Measurements from ENCODE around the gene ACAP3.
"Not testable (repeated sequence)": the region's sequence is repeated elsewhere in the genome, so short reads cannot be mapped to it uniquely, and the experiment has no call there.

Gene ACAP3

DNA sequence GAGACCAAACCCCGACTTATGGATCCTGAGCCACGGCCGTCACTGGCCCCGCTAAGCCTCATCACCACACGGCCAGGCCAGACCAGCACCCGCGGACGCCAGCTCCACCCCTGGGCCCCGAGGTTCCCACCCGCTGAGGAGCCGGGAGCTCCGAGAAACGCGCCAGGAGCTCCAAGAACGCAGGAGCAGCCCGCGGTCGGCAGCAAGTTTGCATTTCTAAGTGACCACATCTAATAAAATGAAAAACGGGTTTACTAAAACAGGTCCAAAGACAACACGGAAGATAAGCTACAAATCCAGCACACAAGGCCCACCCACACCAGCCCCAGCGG is 53.1 kb downstream of the ACAP3 start:
- DNase-seq (ENCODE audit: low read depth): no peak
- no peak overlapping the region for H3K4me3 ChIP-seq (ENCODE audit: low read depth, low read length)
- TF ChIP-seq, protein P1, sequence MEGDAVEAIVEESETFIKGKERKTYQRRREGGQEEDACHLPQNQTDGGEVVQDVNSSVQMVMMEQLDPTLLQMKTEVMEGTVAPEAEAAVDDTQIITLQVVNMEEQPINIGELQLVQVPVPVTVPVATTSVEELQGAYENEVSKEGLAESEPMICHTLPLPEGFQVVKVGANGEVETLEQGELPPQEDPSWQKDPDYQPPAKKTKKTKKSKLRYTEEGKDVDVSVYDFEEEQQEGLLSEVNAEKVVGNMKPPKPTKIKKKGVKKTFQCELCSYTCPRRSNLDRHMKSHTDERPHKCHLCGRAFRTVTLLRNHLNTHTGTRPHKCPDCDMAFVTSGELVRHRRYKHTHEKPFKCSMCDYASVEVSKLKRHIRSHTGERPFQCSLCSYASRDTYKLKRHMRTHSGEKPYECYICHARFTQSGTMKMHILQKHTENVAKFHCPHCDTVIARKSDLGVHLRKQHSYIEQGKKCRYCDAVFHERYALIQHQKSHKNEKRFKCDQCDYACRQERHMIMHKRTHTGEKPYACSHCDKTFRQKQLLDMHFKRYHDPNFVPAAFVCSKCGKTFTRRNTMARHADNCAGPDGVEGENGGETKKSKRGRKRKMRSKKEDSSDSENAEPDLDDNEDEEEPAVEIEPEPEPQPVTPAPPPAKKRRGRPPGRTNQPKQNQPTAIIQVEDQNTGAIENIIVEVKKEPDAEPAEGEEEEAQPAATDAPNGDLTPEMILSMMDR (conservative IDR thresholded peaks at IDR 0.05; ENCODE audit: low read depth, low read length): no peak

DNA sequence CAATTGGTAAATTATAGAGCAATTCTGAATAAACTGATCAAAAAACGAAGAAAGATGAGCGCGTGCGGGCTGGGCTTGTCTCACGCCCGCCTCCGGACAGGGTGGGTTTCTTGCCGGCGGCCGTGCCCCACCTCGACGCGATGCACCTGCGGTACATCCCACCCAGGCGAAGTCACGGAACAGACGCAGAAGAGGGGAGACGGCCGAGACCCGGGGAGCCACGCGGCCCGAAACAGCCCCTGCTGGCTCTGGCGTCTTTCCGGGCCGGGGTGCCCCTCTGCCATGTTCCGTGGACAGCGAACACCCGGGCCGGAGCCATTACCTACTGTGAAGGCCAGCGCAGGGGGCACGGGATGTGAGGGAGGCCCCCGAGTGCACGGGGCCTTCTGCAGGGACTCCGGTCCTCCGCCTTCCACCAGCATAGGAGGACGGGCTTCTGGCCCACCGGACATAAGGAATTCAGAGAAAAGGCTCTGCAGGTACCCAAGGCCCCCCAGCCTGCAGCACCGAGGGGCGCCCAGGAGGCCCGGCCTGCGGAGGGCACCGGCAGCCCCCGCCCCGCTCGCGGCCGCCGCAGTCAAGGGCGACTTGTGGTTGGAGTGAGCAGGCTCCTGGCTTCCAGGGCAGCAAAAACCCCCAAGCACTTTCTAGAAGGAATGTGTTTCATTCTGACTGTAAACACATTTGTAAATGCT is 53.6 kb downstream of the ACAP3 start:
- TF ChIP-seq, protein P1 (conservative IDR thresholded peaks at IDR 0.05; ENCODE audit: low read depth, low read length): no peak
- no peak overlapping the region for H3K4me3 ChIP-seq (ENCODE audit: low read depth, low read length)
- DNase-seq (ENCODE audit: low read depth): no peak

DNA sequence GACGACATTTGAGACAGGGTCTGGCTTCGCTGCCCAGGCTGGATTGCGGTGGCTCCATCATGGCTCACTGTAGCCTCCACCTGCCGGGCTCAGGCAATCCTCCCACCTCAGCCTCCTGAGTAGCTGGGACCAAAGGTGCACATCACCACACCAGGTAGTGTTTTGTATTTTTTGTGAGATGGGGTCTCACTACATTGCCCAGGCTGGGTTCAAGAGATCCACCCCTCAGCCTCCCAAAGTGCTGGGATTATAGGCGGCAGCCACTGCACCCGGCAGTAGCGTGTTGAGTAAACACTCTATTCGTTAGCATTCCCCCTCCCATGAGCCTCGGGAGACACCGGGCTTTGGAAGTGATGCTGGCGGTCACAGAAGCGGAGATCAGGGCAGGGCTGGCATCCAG is 54.4 kb downstream of the ACAP3 start:
- no peak for DNase-seq (ENCODE audit: low read depth)
- TF ChIP-seq, protein P1 (conservative IDR thresholded peaks at IDR 0.05; ENCODE audit: low read depth, low read length): no peak
- H3K4me3 ChIP-seq (ENCODE audit: low read depth, low read length): no peak overlapping the region

DNA sequence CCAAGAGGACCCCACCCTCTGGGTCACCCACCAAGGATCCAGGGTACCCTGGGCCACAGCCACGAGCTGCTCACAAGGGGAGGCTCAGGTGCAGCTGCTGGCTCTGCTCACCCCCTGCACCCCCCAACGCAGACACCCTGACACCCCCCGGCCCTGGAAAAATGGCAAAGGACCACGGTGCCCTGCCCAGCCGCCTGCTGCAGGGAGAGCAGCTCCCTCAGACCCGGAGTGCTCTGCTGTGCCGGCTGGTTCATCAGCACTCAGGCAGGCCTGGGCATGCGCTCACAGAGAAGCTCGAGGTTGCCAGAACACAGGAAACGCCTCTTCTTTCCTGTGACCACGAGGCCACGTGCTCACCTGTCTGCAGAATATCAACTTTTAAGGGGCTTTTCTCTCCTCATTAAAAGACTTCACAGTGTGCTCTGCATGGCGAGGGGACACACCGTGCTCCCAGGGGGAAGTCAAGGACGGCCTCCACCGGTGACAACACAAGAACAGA is 56.9 kb downstream of the ACAP3 start:
- DNase-seq (ENCODE audit: low read depth): peak; percentile 16
- TF ChIP-seq, protein P1 (conservative IDR thresholded peaks at IDR 0.05; ENCODE audit: low read depth, low read length): no peak
- no peak overlapping the region for H3K4me3 ChIP-seq (ENCODE audit: low read depth, low read length)

- H3K4me3 ChIP-seq (ENCODE audit: low read depth, low read length); DNase-seq (ENCODE audit: low read depth): not testable (repeated sequence)
Measured at GRCh38 chr1:1248009-1248913, 59.5 kb downstream of the ACAP3 start.

DNA sequence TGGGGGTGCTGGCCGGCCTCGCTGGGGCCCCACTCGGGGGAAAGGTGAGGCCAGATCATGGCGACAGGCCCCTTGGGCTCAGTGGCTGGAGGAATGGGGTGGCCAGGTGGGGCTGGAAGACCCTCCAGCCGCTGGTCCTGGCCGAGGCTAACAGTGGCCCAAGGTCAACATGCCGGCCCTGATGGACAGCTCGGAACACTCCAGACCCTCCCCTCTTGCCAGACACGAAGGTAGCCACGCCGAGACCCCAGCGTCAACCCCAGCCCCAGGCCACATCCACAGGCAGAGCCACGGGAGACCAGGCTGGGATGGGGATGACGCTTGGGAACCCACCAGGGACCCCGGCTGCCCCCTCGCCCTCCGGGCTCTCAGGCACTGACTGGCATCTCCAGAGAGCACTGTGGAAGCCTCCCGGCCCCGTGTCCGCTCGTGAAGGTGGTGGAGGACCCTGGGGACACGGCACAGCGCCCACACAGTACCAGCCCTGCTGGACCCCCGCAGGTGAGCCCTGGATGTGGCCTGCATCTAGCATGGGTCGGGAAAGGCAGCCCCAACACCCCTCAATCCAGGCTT is 60.3 kb downstream of the ACAP3 start:
- no peak for DNase-seq (ENCODE audit: low read depth)
- H3K4me3 ChIP-seq (ENCODE audit: low read depth, low read length): no peak overlapping the region

More for the DNA sequence above, 60.3 kb downstream of the ACAP3 start:
- TF ChIP-seq, protein P1 (conservative IDR thresholded peaks at IDR 0.05; ENCODE audit: low read depth, low read length): no peak

Data from choroid plexus epithelial cell (primary cell).